T-cell (primary cell): ENCODE results near the gene RABIF. TPM values are rescaled to one million over a fixed set of nuclear protein-coding genes. Genes with fewer than 3 reads are reported as not detected.
"Not testable (repeated sequence)": the region's sequence is repeated elsewhere in the genome, so short reads cannot be mapped to it uniquely, and the experiment has no call there.

Experiments used
- ATAC-seq, 4 experiments: fragments of 200-7000 bp in 3 of 4; fragments of 150-1000 bp in 1 of 4; cut with Tn5 transposase; replicated peaks in 1 of 4; 1 replicate in 3 of 4; 2 replicates in 1 of 4; pipeline ENCODE4 v1.10.0; 2021; ENCODE audit warnings: moderate library complexity in 3 of 4, mild to moderate bottlenecking in 2 of 4, moderate number of reproducible peaks in 1 of 4
- CTCF ChIA-PET, 2 donors: fragments of 300-600 bp; sonication (Branson Sonifier 250); formaldehyde crosslinking; loops; one replicate each; lab custom pipeline; 2022; ENCODE audit warnings: antibody characterized with exemption in 2 of 2; lab: Charles Lee
- POLR2A ChIA-PET, 2 donors: fragments of 300-600 bp; sonication (Branson Sonifier 250); formaldehyde crosslinking; loops; one replicate each; lab custom pipeline; 2022; ENCODE audit warnings: antibody characterized with exemption in 2 of 2; lab: Charles Lee
- DNase-seq, 35 experiments: peaks; one replicate each; pipeline versions ENCODE4 v3.0.0 to v3.0.0-alpha.2; 2013 to 2023
- H3K27ac ChIP-seq: one replicate; pipeline ENCODE4 v1.5.1; 2013; ENCODE audit warnings: low read length
- H3K27me3 ChIP-seq, 2 experiments: replicated peaks in 1 of 2; 1 replicate in 1 of 2; 2 replicates in 1 of 2; pipeline versions ENCODE4 v1.6.1 to v1.7.0; 2013; ENCODE audit warnings: low read length in 1 of 2, mixed read lengths in 1 of 2; ENCODE audit not compliant: control insufficient read depth in 2 of 2, insufficient read depth in 2 of 2; ENCODE audit errors: extremely low read depth in 1 of 2
- H3K36me3 ChIP-seq, 2 donors: 1 replicate in 1 of 2; 2 replicates in 1 of 2; pipeline versions ENCODE4 v1.6.1 to v1.7.0; 2013; ENCODE audit warnings: low read length in 1 of 2; ENCODE audit not compliant: control insufficient read depth in 2 of 2, insufficient read depth in 1 of 2; ENCODE audit errors: extremely low read depth in 1 of 2
- H3K4me1 ChIP-seq, 2 experiments: 1 replicate in 1 of 2; 2 replicates in 1 of 2; pipeline versions ENCODE4 v1.6.1 to v1.7.0; 2013; ENCODE audit warnings: low read length in 2 of 2, mixed read lengths in 1 of 2; ENCODE audit not compliant: insufficient read depth in 2 of 2, control insufficient read depth in 1 of 2; ENCODE audit errors: extremely low read depth in 1 of 2
- H3K4me3 ChIP-seq, 2 donors: 1 replicate in 1 of 2; 2 replicates in 1 of 2; pipeline versions ENCODE4 v1.5.1 to v1.7.0; 2013; ENCODE audit warnings: mild to moderate bottlenecking in 2 of 2, low read length in 1 of 2, moderate library complexity in 1 of 2; ENCODE audit not compliant: control insufficient read depth in 1 of 2; ENCODE audit errors: extremely low read depth in 1 of 2
- H3K9me3 ChIP-seq: 2 replicates; pipeline ENCODE4 v1.7.0; 2013
- H3K27ac Mint-ChIP-seq, 2 donors: one replicate each; pipeline ENCODE4 v1.8.0; 2020 to 2021; ENCODE audit warnings: mild to moderate bottlenecking in 2 of 2, mixed read lengths in 2 of 2
- H3K27me3 Mint-ChIP-seq, 2 donors: one replicate each; pipeline ENCODE4 v1.8.0; 2021 to 2022; ENCODE audit warnings: mixed read lengths in 2 of 2
- H3K36me3 Mint-ChIP-seq: one replicate; pipeline ENCODE4 v1.8.0; 2021; ENCODE audit warnings: mixed read lengths
- H3K4me1 Mint-ChIP-seq, 3 donors: one replicate each; pipeline ENCODE4 v1.8.0; 2020 to 2022; ENCODE audit warnings: mixed read lengths in 3 of 3, mild to moderate bottlenecking in 1 of 3
- H3K4me3 Mint-ChIP-seq, 3 donors: one replicate each; pipeline ENCODE4 v1.8.0; 2020 to 2022; ENCODE audit warnings: mild to moderate bottlenecking in 3 of 3, mixed read lengths in 3 of 3, moderate library complexity in 3 of 3
- H3K9me3 Mint-ChIP-seq, 3 donors: one replicate each; pipeline ENCODE4 v1.8.0; 2020 to 2022; ENCODE audit warnings: mixed read lengths in 3 of 3
- WGBS: methylation state at CpG from one replicate; pipeline ENCODE4 v1.1.5; 2013; ENCODE audit warnings: missing lambda C conversion rate; ENCODE audit not compliant: insufficient coverage; 5-methylcytosine and 5-hydroxymethylcytosine counted together
- total RNA-seq, 35 experiments: library from RNA in 6 of 35; stranded (reverse) in 6 of 35; fragments of 120-200 nt in 1 of 35; gene quantifications; one replicate each; pipeline versions ENCODE4 v1.2.1 to v1.2.4 and lab custom pipeline; 2013 to 2026

Gene RABIF
- total RNA-seq (10 to 100 TPM in 4 of 5 donors, 1 to 10 TPM in 1; 9.2 to 18.3 (median 15.6) TPM), total RNA-seq (lab: John Stamatoyannopoulos, UW) (14.5 to 39.0 (median 24.5) reads per million in 29 experiments)
- 12.3 TPM for total RNA-seq (2013)

DNA sequence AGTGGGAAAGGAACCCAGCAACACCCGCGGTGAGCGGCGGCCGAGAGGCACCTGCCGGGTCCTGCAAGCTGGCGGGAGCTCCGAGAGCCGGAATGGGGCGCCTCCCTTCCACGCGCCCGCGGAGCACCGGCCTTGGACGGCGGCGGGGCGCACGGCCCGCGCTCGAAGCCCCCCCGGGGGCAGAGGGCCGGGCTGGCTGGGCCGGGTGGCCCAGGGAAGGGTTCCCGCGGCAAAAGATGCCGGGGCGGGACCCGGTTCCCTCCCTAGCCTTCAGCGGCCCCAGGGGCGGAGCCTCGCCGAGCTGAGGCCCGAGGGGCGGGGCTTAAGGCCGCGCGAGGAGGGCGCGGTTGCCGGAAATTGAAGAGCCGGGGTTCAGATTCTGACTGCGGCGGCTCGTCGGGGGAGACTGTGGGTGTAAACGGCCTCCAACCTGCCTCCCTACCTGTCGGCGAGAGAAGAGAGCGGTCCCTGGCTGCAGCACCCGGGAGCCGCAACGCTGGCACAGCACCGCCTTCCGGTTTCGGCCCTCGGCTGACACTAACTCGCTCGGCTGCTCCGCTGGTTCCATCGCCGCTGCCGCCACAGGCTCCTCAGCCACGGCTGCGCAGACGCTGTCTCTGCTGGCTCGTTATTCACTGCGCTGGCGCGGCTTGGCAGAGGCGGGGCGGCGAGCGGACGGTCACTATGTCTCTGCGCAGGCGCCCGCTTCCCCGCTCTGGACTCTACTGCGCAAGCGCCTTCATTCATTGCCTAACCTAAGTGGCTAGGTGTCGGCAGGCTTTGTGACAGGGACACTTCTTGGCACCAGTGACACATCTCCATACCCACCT is at the start of gene RABIF:
RABIF (minus strand) TSS at position 619 of the 830 bp plus-strand sequence; CDS start at position 568, 51 bp downstream.
- Histone ChIP-seq H3K36me3 (peaks cover 0 to 29% of the 10 kb centered on the region in 2 donors), H3K27ac (peak within 1 kb of the TSS; percentile 91), H3K4me1 (peaks cover 8 to 23% of the 10 kb centered on the region in 2 experiments), H3K9me3 (no peaks in the 10 kb centered on the region), H3K27me3 (no peaks in the 10 kb centered on the region), H3K4me3 (peak within 1 kb of the TSS; percentile 85 to 88)
- ChIA-PET POLR2A (interaction anchor here in 1 of 2 donors (0.5 kb wide), 1 partner anchor 82 kb away, joined by 3 read pairs; no protein-coding TSS in a partner anchor), CTCF (no interaction called here)
- Mint-ChIP-seq H3K9me3 (no peaks in the 10 kb centered on the region), H3K27ac (peak within 1 kb of the TSS; percentile 96), H3K4me3 (peak within 1 kb of the TSS; percentile 82 to 97 (median 94)), H3K27me3 (no peaks in the 10 kb centered on the region), H3K36me3 (peaks cover 21% of the 10 kb centered on the region), H3K4me1 (peaks cover 13 to 31% (median 24%) of the 10 kb centered on the region in 3 donors)
- under 1% methylated on average over 82 of the region's 84 CpGs for WGBS
- DNase-seq (peak; percentile 88 to 98 (median 96)), ATAC-seq (peak; percentile 90 to 94 (median 92))

DNA sequence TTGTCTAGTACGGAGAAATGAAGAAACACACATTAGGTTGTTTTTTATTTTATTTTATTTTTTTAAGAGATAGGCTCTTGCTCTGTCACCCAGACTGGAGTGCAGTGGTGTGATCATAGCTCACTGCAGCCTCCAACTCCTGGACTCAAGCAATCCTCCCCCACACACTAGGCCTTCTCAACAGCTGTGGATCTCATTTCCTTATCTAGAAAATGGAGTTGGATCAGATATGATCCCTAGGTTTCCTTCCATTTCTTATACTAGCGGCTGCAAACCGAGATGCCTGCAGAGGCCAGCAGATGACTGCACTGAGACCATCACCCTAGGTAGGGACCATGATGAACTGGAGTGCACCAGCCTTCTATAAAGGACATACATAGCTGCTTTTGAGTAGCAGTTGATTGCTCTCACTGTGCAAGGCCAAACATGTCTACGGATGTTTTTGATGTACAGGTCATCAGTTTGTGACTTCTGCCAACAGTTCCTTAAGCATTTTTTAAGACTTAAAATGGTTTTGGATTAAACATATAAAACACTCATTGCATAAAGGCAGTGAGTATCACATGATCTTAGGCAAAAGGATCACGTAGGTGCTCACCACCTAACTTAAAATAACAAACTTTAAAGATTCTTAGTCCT is 49.5 kb upstream of the RABIF start:
- POLR2A ChIA-PET: no interaction called here

GRCh38 chr1:202936409-202936808 is 47.5 kb upstream of the RABIF start:
- H3K36me3 ChIP-seq: peaks cover 0 to 13% of the 10 kb centered on the region in 2 donors
- H3K27me3 Mint-ChIP-seq: peaks cover 7 to 12% of the 10 kb centered on the region in 2 donors
- ATAC-seq, H3K4me1 ChIP-seq, H3K27me3 ChIP-seq, POLR2A ChIA-PET, H3K4me1 Mint-ChIP-seq, H3K4me3 Mint-ChIP-seq, CTCF ChIA-PET, H3K9me3 Mint-ChIP-seq, H3K9me3 ChIP-seq, DNase-seq, H3K27ac ChIP-seq, H3K27ac Mint-ChIP-seq, H3K4me3 ChIP-seq: not testable (repeated sequence)
- peaks cover 13% of the 10 kb centered on the region for H3K36me3 Mint-ChIP-seq
- WGBS: no CpG with 5 or more reads among the region's 6 CpGs

More for the DNA sequence above, 49.5 kb upstream of the RABIF start:
- H3K4me1 ChIP-seq: no peaks in the 10 kb centered on the region
- 88% methylated on average over 3 of the region's 5 CpGs for WGBS
- Mint-ChIP-seq H3K27ac (no peak overlapping the region), H3K4me1 (no peaks in the 10 kb centered on the region), H3K4me3 (no peak overlapping the region), H3K9me3 (no peaks in the 10 kb centered on the region), H3K36me3 (peaks cover 25% of the 10 kb centered on the region), H3K27me3 (peaks cover 6 to 7% of the 10 kb centered on the region in 2 donors)
- H3K4me3 ChIP-seq: no peak overlapping the region
- ATAC-seq (no peak), DNase-seq (no peak)
- H3K9me3 ChIP-seq: no peaks in the 10 kb centered on the region
- peaks cover 0 to 5% of the 10 kb centered on the region in 2 experiments for H3K27me3 ChIP-seq
- peaks cover 3 to 31% of the 10 kb centered on the region in 2 donors for H3K36me3 ChIP-seq
- CTCF ChIA-PET: interaction anchor here in 1 of 2 donors (0.5 kb wide), 1 partner anchor 52 kb away, joined by 3 read pairs; no protein-coding TSS in a partner anchor
- H3K27ac ChIP-seq: no peak overlapping the region

DNA sequence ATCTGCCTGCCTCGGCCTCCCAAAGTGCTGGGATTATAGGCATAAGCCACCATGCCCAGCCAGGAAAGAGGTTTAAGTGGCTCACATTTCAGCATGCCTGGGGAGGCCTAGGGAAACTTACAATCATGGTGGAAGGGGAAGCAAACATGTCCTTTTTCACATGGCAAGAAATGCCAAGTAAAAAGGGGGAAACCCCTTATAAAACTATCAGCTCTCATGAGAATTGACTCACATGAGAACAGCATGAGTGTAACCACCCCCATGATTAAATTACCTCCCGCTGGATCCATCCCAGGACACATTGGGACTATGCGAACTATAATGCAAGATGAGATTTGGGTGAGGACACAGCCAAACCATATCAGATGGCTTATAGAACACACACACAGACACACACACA is 46.9 kb upstream of the RABIF start:
- DNase-seq: no peak
- Mint-ChIP-seq H3K4me1 (no peaks in the 10 kb centered on the region), H3K9me3 (no peaks in the 10 kb centered on the region), H3K27me3 (peaks cover 7 to 12% of the 10 kb centered on the region in 2 donors), H3K4me3 (no peak overlapping the region), H3K36me3 (peaks cover 7% of the 10 kb centered on the region), H3K27ac (no peak overlapping the region)
- Histone ChIP-seq H3K9me3 (no peaks in the 10 kb centered on the region), H3K27ac (no peak overlapping the region), H3K27me3 (peaks cover 0 to 5% of the 10 kb centered on the region in 2 experiments), H3K4me1 (no peaks in the 10 kb centered on the region), H3K4me3 (no peak overlapping the region), H3K36me3 (peaks cover 0 to 7% of the 10 kb centered on the region in 2 donors)
- WGBS: no CpG with 5 or more reads among the region's 3 CpGs
- ChIA-PET CTCF (no interaction called here), POLR2A (no interaction called here)
- ATAC-seq: no peak

GRCh38 chr1:202934755-202935154 is 45.8 kb upstream of the RABIF start:
- POLR2A ChIA-PET: no interaction called here
- H3K4me3 ChIP-seq: no peak overlapping the region
- H3K27me3 ChIP-seq: peaks cover 0 to 5% of the 10 kb centered on the region in 2 experiments
- no peak overlapping the region for H3K27ac ChIP-seq
- H3K27me3 Mint-ChIP-seq: peaks cover 7 to 12% of the 10 kb centered on the region in 2 donors
- DNase-seq: no peak
- peaks cover 4% of the 10 kb centered on the region for H3K36me3 Mint-ChIP-seq
- no CpG with 5 or more reads among the region's 3 CpGs for WGBS
- no peak for ATAC-seq
- no peaks in the 10 kb centered on the region for H3K9me3 Mint-ChIP-seq
- H3K27ac Mint-ChIP-seq: peak overlapping the region in 1 of 2 donors; percentile 5
- CTCF ChIA-PET: interaction anchor here in 1 of 2 donors (0.6 kb wide), 1 partner anchor 130 kb away, joined by 4 read pairs; no protein-coding TSS in a partner anchor
- H3K4me3 Mint-ChIP-seq: no peak overlapping the region
- H3K4me1 Mint-ChIP-seq: no peaks in the 10 kb centered on the region
- H3K4me1 ChIP-seq: no peaks in the 10 kb centered on the region
- no peaks in the 10 kb centered on the region for H3K9me3 ChIP-seq
- peaks cover 0 to 2% of the 10 kb centered on the region in 2 donors for H3K36me3 ChIP-seq

- H3K9me3 ChIP-seq: no peaks in the 10 kb centered on the region
- ChIA-PET CTCF (no interaction called here), POLR2A (no interaction called here)
- DNase-seq (no peak), ATAC-seq (no peak)
- H3K27me3 ChIP-seq: peaks cover 0 to 7% of the 10 kb centered on the region in 2 experiments
- Mint-ChIP-seq H3K27me3 (peaks cover 7 to 12% of the 10 kb centered on the region in 2 donors), H3K27ac (no peak overlapping the region), H3K36me3 (no peaks in the 10 kb centered on the region), H3K4me1 (no peaks in the 10 kb centered on the region), H3K9me3 (no peaks in the 10 kb centered on the region), H3K4me3 (no peak overlapping the region)
- WGBS: 100% methylated on average over 1 of the region's 2 CpGs
- H3K27ac ChIP-seq: no peak overlapping the region
- H3K36me3 ChIP-seq: no peaks in the 10 kb centered on the region
- peaks cover 0 to 4% of the 10 kb centered on the region in 2 experiments for H3K4me1 ChIP-seq
- H3K4me3 ChIP-seq: no peak overlapping the region
These were observed 43.5 kb upstream of the RABIF start for GRCh38 chr1:202932476-202932875.
